ENCODE data around the gene OVCH1.
"Not testable (repeated sequence)": the region's sequence is repeated elsewhere in the genome, so short reads cannot be mapped to it uniquely, and the experiment has no call there.

Gene OVCH1

DNA sequence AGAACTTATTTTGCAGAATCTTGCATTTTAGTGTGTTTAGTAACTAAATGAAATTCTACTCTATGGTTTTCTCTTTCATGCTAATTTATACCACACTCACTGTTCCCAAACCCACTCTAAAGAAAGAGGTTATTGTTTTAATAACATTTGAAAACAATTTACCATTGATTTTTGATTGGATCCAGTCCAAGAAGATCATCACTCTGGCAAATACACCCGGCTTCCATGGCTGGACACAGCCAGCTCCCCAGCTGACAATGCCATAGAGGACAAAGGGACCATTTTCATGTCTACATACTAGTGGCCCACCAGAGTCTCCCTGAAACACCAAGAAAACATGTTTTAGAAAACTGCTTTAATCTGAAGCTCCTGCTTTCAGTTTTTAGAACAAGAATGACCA is 42.4 kb downstream of the OVCH1 start:
- TF ChIP-seq, protein P1, sequence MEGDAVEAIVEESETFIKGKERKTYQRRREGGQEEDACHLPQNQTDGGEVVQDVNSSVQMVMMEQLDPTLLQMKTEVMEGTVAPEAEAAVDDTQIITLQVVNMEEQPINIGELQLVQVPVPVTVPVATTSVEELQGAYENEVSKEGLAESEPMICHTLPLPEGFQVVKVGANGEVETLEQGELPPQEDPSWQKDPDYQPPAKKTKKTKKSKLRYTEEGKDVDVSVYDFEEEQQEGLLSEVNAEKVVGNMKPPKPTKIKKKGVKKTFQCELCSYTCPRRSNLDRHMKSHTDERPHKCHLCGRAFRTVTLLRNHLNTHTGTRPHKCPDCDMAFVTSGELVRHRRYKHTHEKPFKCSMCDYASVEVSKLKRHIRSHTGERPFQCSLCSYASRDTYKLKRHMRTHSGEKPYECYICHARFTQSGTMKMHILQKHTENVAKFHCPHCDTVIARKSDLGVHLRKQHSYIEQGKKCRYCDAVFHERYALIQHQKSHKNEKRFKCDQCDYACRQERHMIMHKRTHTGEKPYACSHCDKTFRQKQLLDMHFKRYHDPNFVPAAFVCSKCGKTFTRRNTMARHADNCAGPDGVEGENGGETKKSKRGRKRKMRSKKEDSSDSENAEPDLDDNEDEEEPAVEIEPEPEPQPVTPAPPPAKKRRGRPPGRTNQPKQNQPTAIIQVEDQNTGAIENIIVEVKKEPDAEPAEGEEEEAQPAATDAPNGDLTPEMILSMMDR (IDR thresholded peaks at IDR 0.05; ENCODE audit: borderline replicate concordance, insufficient read depth, low read depth, low read length): no peak

DNA sequence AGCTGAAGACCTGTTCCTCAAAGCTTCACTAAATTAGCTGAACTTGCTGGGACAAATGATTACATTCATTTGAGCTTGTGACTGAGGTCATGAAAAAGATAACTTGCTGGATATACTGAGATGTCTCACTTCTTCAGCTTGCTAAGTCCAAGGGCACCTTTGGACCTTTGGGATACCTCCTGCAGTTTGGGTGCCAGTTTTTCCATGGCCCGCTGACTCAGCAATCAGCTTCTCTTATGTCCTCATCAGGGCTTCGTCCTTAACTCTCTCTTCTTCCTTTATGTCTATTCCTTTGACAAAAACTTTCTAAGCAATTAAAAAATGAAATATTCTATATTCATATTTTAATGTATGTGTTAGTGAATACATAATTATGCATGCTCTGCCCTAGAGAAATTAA is 45.6 kb downstream of the OVCH1 start:
- TF ChIP-seq, protein P1 (IDR thresholded peaks at IDR 0.05; ENCODE audit: borderline replicate concordance, insufficient read depth, low read depth, low read length): no peak
- H3K4me3 ChIP-seq (ENCODE audit: low read depth, low read length): no peak overlapping the region

More for the DNA sequence above, 42.4 kb downstream of the OVCH1 start:
- no peak overlapping the region for H3K4me3 ChIP-seq (ENCODE audit: low read depth, low read length)

DNA sequence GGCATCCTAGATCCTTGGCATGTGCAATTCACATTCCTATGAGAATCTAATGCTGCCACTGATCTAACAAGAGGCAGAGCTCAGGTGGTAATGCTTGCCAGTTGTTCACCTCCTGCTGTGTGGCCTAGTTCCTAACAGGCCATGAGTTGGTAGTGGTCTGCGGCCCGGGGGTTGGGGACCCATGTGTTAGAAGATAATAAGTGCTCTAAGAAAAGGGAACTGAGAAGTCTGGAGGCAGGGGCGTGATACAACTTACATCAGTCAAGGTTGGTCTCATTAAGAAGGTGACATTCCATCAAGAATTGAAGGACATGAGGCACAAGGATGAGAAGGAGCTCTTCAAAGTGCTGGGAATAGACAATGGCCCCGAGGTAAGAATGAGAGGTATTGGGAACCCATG is 49.3 kb downstream of the OVCH1 start:
- TF ChIP-seq, protein P1 (IDR thresholded peaks at IDR 0.05; ENCODE audit: borderline replicate concordance, insufficient read depth, low read depth, low read length): no peak
- H3K4me3 ChIP-seq (ENCODE audit: low read depth, low read length): no peak overlapping the region

DNA sequence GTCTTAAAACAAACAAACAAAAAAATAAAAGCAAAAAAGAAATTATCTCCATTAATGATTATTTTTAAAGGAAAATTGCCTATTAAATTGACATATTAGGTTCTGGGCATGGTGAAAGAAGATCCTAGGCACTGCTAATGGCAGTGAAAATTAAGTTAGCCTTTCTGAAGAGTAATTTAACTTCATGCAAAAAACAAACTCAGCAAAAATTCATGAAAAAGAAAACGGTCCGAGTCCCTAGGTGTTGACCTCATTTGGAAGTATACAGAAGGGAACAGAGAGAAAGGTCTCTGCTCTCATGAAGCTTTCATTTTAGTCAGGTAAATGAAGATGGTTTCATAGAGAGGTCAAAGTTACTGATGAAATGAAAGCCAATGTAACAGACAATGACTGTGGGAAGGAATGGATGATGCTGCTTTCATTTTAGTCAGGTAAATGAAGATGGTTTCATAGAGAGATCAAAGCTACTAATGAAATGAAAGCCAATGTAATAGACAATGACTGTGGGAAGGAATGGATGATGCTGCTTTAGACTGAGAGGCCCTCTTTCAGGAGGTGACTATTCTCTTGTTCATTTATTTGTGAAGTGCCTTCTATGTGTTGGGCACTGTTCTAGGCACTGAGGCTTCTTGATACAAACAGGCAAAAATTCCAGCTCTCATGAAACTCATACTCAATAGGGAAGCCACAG is 50.1 kb downstream of the OVCH1 start:
- no peak overlapping the region for H3K4me3 ChIP-seq (ENCODE audit: low read depth, low read length)
- TF ChIP-seq, protein P1 (IDR thresholded peaks at IDR 0.05; ENCODE audit: borderline replicate concordance, insufficient read depth, low read depth, low read length): no peak

DNA sequence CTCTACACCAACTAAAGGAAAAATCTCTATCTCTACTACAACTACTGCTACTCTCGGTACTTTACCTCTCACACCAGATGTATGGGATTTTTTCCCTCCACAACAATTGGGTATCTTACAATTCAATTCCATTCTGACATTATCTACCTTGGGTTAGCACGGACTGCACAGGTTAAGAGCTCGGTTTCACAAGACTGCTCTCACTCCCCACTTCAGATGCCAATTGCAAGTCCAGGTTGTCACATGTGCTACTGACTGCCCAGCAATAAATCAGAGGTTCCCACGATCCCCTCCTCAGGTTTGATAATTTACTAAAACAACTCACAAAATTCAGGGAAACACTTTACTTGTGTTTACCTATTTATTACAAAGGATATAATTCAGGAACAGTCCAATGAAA is 58.0 kb downstream of the OVCH1 start:
- TF ChIP-seq, protein P1 (IDR thresholded peaks at IDR 0.05; ENCODE audit: borderline replicate concordance, insufficient read depth, low read depth, low read length): no peak
- H3K4me3 ChIP-seq (ENCODE audit: low read depth, low read length): no peak overlapping the region

DNA sequence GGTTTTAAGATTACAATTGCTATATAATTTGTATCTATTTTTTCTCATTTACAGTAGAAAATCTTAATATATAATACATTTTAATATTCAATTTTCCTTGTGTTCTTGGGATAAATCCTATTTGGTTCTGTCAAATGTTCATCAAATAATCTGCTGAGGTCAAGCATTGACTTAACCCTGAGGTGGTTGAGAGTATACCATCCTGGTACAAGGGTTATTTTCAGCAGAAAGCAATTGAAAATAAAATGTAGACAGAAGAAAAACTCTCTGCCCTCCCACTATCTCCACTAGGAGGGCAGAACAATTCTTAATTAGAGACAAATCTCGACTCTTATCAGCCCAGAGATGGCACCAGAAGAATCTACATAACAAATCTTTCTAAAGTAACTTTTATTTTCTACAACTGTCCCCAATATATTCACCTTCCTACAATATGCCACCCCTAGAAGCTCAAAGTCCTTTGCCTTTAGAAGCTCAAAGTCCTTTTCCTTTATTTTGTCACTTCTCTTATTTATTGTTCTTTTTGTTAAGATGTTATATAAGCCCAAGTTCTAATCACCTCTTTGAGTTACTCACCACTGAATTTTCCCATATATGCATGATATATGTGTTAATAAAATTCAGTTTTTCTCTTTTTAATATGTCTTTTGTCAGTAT is 58.6 kb downstream of the OVCH1 start:
- no peak overlapping the region for H3K4me3 ChIP-seq (ENCODE audit: low read depth, low read length)
- TF ChIP-seq, protein P1 (IDR thresholded peaks at IDR 0.05; ENCODE audit: borderline replicate concordance, insufficient read depth, low read depth, low read length): no peak

DNA sequence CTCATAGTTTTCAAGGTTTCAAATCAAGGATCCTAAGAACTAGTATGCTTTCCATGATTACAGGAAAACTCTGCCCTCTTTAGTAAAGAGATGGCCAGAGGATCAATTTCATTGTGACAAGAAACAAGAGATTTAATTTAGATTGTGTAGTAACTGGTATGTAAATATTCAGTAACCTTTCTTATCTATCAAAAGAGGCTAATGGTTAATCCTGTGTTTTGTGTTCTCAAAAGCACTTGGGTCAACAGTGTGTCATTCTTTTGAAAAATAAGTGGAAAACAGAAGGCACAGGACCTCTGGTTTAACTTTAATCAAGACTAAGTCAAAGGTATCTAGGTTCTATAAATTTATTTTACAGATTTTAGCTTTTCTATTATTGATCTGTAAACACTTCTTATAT is 59.9 kb downstream of the OVCH1 start:
- no peak overlapping the region for H3K4me3 ChIP-seq (ENCODE audit: low read depth, low read length)

DNA sequence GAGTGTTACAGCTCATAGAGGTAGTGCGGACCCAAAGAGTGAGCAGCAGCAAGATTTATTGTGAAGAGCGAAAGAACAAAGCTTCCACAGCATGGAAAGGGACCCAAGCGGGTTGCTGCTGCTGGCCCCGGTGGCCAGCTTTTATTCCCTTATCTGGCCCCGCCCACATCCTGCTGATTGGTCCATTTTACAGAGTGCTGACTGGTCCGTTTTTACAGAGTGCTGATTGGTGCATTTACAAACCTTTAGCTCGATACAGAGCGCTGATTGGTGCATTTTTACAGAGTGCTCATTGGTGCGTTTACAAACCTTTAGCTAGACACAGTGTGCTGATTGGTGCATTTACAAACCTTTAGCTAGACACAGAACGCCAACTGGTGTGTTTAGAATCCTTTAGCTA is 60.7 kb downstream of the OVCH1 start:
- not testable (repeated sequence) for H3K4me3 ChIP-seq (ENCODE audit: low read depth, low read length)

More for the DNA sequence above, 59.9 kb downstream of the OVCH1 start:
- TF ChIP-seq, protein P1 (IDR thresholded peaks at IDR 0.05; ENCODE audit: borderline replicate concordance, insufficient read depth, low read depth, low read length): no peak
